ENCODE data around the gene ANKS3.

The ANKS3 gene

GRCh38 chr16:4696905-4697847 lies 36.9 kb downstream of the ANKS3 start:
- peaks cover 53 to 73% of the 10 kb centered on the region in 2 donors for H3K36me3 ChIP-seq (replicated peaks in 1 of 2; ENCODE audit: control insufficient read depth in 2 of 2, insufficient read depth in 2 of 2, low read length in 2 of 2)
- H3K4ac ChIP-seq (ENCODE audit: low read length), result no peak overlapping the region
- no peak overlapping the region for H3K14ac ChIP-seq (ENCODE audit: low read length)
- no peak overlapping the region for H3K9ac ChIP-seq (ENCODE audit: low read depth, low read length, poor library complexity)
- H2AK5ac ChIP-seq (ENCODE audit: low read depth, low read length), result peak overlapping the region; percentile 56
- no peak overlapping the region for H3K27ac ChIP-seq (replicated peaks; ENCODE audit: low read length)
- H2BK15ac ChIP-seq (ENCODE audit: low read length), result no peak overlapping the region
- H2BK5ac ChIP-seq (ENCODE audit: low read length), result no peak overlapping the region
- H2BK12ac ChIP-seq (ENCODE audit: low read length), result no peak overlapping the region
- H3K23ac ChIP-seq (ENCODE audit: low read depth, low read length, poor library complexity), result peak overlapping the region; percentile 65
- peaks cover 18% of the 10 kb centered on the region for H3K79me1 ChIP-seq (ENCODE audit: low read depth, low read length)
- no peak overlapping the region for H2AFZ ChIP-seq (ENCODE audit: low read length)
- peaks cover 8 to 10% of the 10 kb centered on the region in 2 donors for H3K4me1 ChIP-seq (ENCODE audit: control insufficient read depth in 2 of 2, insufficient read depth in 1 of 2, low read depth in 1 of 2, low read length in 2 of 2)
- no peak for DNase-seq (ENCODE audit: low spot score)
- peak overlapping the region; percentile 48 for H4K8ac ChIP-seq (ENCODE audit: low read depth, low read length)
- no peak overlapping the region for H3K18ac ChIP-seq (ENCODE audit: low read length)
- no peak overlapping the region for H2BK120ac ChIP-seq (ENCODE audit: low read depth, low read length)
- WGBS, 2 donors (ENCODE audit: extremely low coverage in 2 of 2, insufficient read length in 2 of 2, insufficient replicate concordance in 1 of 2), result no CpG with 5 or more reads among the region's 33 CpGs
- no peak overlapping the region for H3K4me3 ChIP-seq (ENCODE audit: low read length in 2 of 2)
- no peak overlapping the region for H3K4me2 ChIP-seq (ENCODE audit: insufficient read depth, low read length, poor library complexity, severe bottlenecking)
- H3K9me3 ChIP-seq (replicated peaks in 1 of 2; ENCODE audit: control insufficient read depth in 2 of 2, insufficient read depth in 1 of 2, low read depth in 1 of 2, low read length in 2 of 2), result no peaks in the 10 kb centered on the region
- H3K27me3 ChIP-seq (ENCODE audit: control insufficient read depth in 3 of 3, insufficient read depth in 3 of 3, low read depth in 1 of 3, low read length in 3 of 3), result no peaks in the 10 kb centered on the region
- H4K91ac ChIP-seq (ENCODE audit: low read depth, low read length, poor library complexity), result no peak overlapping the region

DNA sequence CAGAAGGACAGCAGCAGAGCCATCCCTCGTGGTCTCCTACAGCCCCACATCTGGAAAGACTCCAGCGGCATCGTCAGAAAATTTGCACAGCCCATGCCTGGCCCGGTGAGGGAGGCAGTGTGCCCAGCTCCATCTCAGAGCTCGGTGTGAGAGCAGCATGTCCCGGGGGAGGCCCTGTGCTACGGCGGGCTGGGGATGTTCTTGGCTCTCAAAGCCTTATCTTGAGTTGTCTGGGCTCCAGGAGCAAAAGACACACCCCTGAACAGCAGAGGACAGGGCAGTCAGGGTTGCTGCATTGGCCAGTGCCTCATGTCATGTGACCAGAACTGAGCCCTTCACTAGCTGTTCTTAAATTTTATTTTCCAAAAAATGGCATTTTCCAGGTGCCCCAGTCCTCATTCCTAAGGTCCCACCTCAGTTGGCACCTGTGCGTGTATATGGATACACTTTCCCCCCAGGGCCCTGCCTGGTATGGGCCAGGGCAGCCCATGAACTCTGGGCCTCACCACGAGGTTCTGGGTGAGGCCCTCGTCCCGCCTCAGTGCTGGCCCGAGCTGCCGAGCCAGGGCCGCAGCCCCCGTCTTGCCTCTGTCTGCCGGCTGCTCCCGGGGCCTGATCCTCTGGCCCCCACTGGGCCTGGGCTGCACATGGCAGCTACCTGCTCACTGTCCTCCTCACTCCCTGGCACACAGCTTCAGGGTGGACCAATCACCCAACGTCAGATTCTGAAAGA lies 37.7 kb downstream of the ANKS3 start:
- no peak overlapping the region for H3K27ac ChIP-seq (replicated peaks; ENCODE audit: low read length)
- peaks cover 12% of the 10 kb centered on the region for H3K79me1 ChIP-seq (ENCODE audit: low read depth, low read length)
- no peak overlapping the region for H3K4me2 ChIP-seq (ENCODE audit: insufficient read depth, low read length, poor library complexity, severe bottlenecking)

GRCh38 chr16:4695473-4696171 lies 38.4 kb downstream of the ANKS3 start:
- Histone ChIP-seq H2AFZ (ENCODE audit: low read length) (no peak overlapping the region), H4K91ac (ENCODE audit: low read depth, low read length, poor library complexity) (no peak overlapping the region), H2AK5ac (ENCODE audit: low read depth, low read length) (no peak overlapping the region), H3K4ac (ENCODE audit: low read length) (no peak overlapping the region), H2BK120ac (ENCODE audit: low read depth, low read length) (no peak overlapping the region), H3K4me2 (ENCODE audit: insufficient read depth, low read length, poor library complexity, severe bottlenecking) (no peak overlapping the region), H3K4me1 (ENCODE audit: control insufficient read depth in 2 of 2, insufficient read depth in 1 of 2, low read depth in 1 of 2, low read length in 2 of 2) (peaks cover 8 to 10% of the 10 kb centered on the region in 2 donors), H3K4me3 (ENCODE audit: low read length in 2 of 2) (peak overlapping the region; percentile 34 to 99), H3K18ac (ENCODE audit: low read length) (no peak overlapping the region), H3K9ac (ENCODE audit: low read depth, low read length, poor library complexity) (no peak overlapping the region), H3K14ac (ENCODE audit: low read length) (no peak overlapping the region), H2BK15ac (ENCODE audit: low read length) (no peak overlapping the region), H3K23ac (ENCODE audit: low read depth, low read length, poor library complexity) (no peak overlapping the region), H3K9me3 (replicated peaks in 1 of 2; ENCODE audit: control insufficient read depth in 2 of 2, insufficient read depth in 1 of 2, low read depth in 1 of 2, low read length in 2 of 2) (no peaks in the 10 kb centered on the region), H3K36me3 (replicated peaks in 1 of 2; ENCODE audit: control insufficient read depth in 2 of 2, insufficient read depth in 2 of 2, low read length in 2 of 2) (peaks cover 45 to 57% of the 10 kb centered on the region in 2 donors), H3K27me3 (ENCODE audit: control insufficient read depth in 3 of 3, insufficient read depth in 3 of 3, low read depth in 1 of 3, low read length in 3 of 3) (no peaks in the 10 kb centered on the region), H3K27ac (replicated peaks; ENCODE audit: low read length) (no peak overlapping the region), H4K8ac (ENCODE audit: low read depth, low read length) (no peak overlapping the region), H2BK12ac (ENCODE audit: low read length) (peak overlapping the region; percentile 63), H2BK5ac (ENCODE audit: low read length) (peak overlapping the region; percentile 75), H3K79me1 (ENCODE audit: low read depth, low read length) (peaks cover 12% of the 10 kb centered on the region)
- WGBS, 2 donors (ENCODE audit: extremely low coverage in 2 of 2, insufficient read length in 2 of 2, insufficient replicate concordance in 1 of 2), result no CpG with 5 or more reads among the region's 12 CpGs
- DNase-seq (ENCODE audit: low spot score), result no peak

More for the DNA sequence above, 37.7 kb downstream of the ANKS3 start:
- Histone ChIP-seq H3K9me3 (replicated peaks in 1 of 2; ENCODE audit: control insufficient read depth in 2 of 2, insufficient read depth in 1 of 2, low read depth in 1 of 2, low read length in 2 of 2) (no peaks in the 10 kb centered on the region), H3K27me3 (ENCODE audit: control insufficient read depth in 3 of 3, insufficient read depth in 3 of 3, low read depth in 1 of 3, low read length in 3 of 3) (no peaks in the 10 kb centered on the region), H3K36me3 (replicated peaks in 1 of 2; ENCODE audit: control insufficient read depth in 2 of 2, insufficient read depth in 2 of 2, low read length in 2 of 2) (peaks cover 48 to 64% of the 10 kb centered on the region in 2 donors), H2BK120ac (ENCODE audit: low read depth, low read length) (no peak overlapping the region), H2AFZ (ENCODE audit: low read length) (no peak overlapping the region), H2AK5ac (ENCODE audit: low read depth, low read length) (no peak overlapping the region), H2BK15ac (ENCODE audit: low read length) (no peak overlapping the region), H2BK12ac (ENCODE audit: low read length) (peak overlapping the region; percentile 63), H3K4me1 (ENCODE audit: control insufficient read depth in 2 of 2, insufficient read depth in 1 of 2, low read depth in 1 of 2, low read length in 2 of 2) (peaks cover 8 to 10% of the 10 kb centered on the region in 2 donors), H3K14ac (ENCODE audit: low read length) (no peak overlapping the region), H3K4ac (ENCODE audit: low read length) (no peak overlapping the region), H3K18ac (ENCODE audit: low read length) (no peak overlapping the region), H3K4me3 (ENCODE audit: low read length in 2 of 2) (peak overlapping the region in 1 of 2 donors; percentile 34), H4K91ac (ENCODE audit: low read depth, low read length, poor library complexity) (no peak overlapping the region), H4K8ac (ENCODE audit: low read depth, low read length) (no peak overlapping the region), H2BK5ac (ENCODE audit: low read length) (peak overlapping the region; percentile 75), H3K23ac (ENCODE audit: low read depth, low read length, poor library complexity) (no peak overlapping the region), H3K9ac (ENCODE audit: low read depth, low read length, poor library complexity) (no peak overlapping the region)
- WGBS, 2 donors (ENCODE audit: extremely low coverage in 2 of 2, insufficient read length in 2 of 2, insufficient replicate concordance in 1 of 2), result no CpG with 5 or more reads among the region's 19 CpGs
- DNase-seq (ENCODE audit: low spot score), result no peak

Data from neuronal stem cell (in vitro differentiated cells).